RWPE1 (cell line): ENCODE data around the gene KMT2B.

Experiments used
- CTCF ChIA-PET: fragments of 350-600 bp; sonication (Branson Sonifier 250); formaldehyde crosslinking; extraction: SDS; loops from one replicate; lab custom pipeline; 2021; lab: Yijun Ruan, JAX
- POLR2A ChIA-PET: fragments of 400-600 bp; formaldehyde crosslinking; extraction: SDS; loops from one replicate; lab custom pipeline; 2020; ENCODE audit warnings: antibody characterized with exemption; ENCODE audit not compliant: low non-redundant PET; lab: Yijun Ruan, JAX
- DNase-seq: peaks from one replicate; pipeline ENCODE4 v3.0.0; 2012; ENCODE audit warnings: low spot score
- H3K27ac ChIP-seq: fragments of 450-650 bp; 2 replicates; pipeline ENCODE4 v1.5.1; 2017
- CTCF ChIP-seq: fragments of 450-650 bp; conservative IDR thresholded peaks from 2 replicates; pipeline ENCODE4 v1.5.1; 2017; ENCODE audit warnings: low read depth, mild to moderate bottlenecking

Gene KMT2B

GRCh38 chr19:35748106-35749020, 30.6 kb downstream of the KMT2B start, which contains the start of gene LIN37:
Gene LIN37, plus strand, starts transcription at chr19:35748576. Its CDS starts 149 bp downstream, at chr19:35748725.
- peak within 1 kb of the TSS; percentile 65 for H3K27ac ChIP-seq
- CTCF ChIA-PET = interaction anchor here (0.6 kb wide), 2 partner anchors 13 to 149 kb away, joined by 3 read pairs; no protein-coding TSS in a partner anchor

DNA sequence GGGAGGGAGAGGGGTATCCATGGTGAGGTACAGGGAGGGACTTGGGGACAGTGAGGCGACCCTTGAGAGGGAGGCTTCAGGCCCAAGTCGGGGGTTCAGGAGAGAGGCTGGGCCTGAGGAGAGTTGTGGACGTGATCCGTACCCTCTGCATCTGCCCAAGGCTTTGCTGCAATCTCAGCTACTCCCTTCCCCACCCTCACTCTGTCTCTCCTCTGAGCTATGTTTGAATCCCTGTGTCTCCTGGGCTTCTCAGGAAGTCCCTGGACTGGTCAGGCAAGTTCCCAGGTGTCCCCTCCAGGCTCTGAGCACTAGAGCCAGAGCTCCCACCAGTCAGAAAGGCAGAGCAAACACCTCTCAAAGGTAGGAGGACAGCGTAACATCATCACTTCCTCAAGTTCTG, 32.4 kb downstream of the KMT2B start:
- no peak for DNase-seq
- TF ChIP-seq CTCF = no peak
- ChIA-PET POLR2A (interaction anchor here (1.0 kb wide), 1 partner anchor 47 kb away, joined by 3 read pairs; no protein-coding TSS in a partner anchor), CTCF (no interaction called here)
- H3K27ac ChIP-seq = peak overlapping the region; percentile 31

More at GRCh38 chr19:35748106-35749020, 30.6 kb downstream of the KMT2B start, which contains the start of gene LIN37:
- DNase-seq = peak; percentile 99
- no peak for TF ChIP-seq CTCF
- POLR2A ChIA-PET = interaction anchor here (0.6 to 1.0 kb wide), 3 partner anchors 8 to 11 kb away, joined by 3 to 4 read pairs (median 3); partner anchors contain the start of gene HSPB6

- ChIA-PET CTCF (interaction anchor here (0.7 kb wide), 1 partner anchor 18 kb away, joined by 6 read pairs; no protein-coding TSS in a partner anchor), POLR2A (interaction anchor here (1.1 kb wide), 1 partner anchor 11 kb away, joined by 3 read pairs; no protein-coding TSS in a partner anchor)
- H3K27ac ChIP-seq = no peak overlapping the region; the same call in 1 of the 2 replicates
- no peak for TF ChIP-seq CTCF
- no peak for DNase-seq
Measured at GRCh38 chr19:35751839-35752745, 34.3 kb downstream of the KMT2B start.

GRCh38 chr19:35752746-35753350, 35.0 kb downstream of the KMT2B start:
- H3K27ac ChIP-seq = peak overlapping the region; percentile 98; the same call in 1 of the 2 replicates
- TF ChIP-seq CTCF = no peak
- ChIA-PET CTCF (interaction anchor here (0.6 to 0.7 kb wide), 2 partner anchors 11 to 19 kb away, joined by 4 to 6 read pairs; no protein-coding TSS in a partner anchor), POLR2A (no interaction called here)
- DNase-seq = no peak

DNA sequence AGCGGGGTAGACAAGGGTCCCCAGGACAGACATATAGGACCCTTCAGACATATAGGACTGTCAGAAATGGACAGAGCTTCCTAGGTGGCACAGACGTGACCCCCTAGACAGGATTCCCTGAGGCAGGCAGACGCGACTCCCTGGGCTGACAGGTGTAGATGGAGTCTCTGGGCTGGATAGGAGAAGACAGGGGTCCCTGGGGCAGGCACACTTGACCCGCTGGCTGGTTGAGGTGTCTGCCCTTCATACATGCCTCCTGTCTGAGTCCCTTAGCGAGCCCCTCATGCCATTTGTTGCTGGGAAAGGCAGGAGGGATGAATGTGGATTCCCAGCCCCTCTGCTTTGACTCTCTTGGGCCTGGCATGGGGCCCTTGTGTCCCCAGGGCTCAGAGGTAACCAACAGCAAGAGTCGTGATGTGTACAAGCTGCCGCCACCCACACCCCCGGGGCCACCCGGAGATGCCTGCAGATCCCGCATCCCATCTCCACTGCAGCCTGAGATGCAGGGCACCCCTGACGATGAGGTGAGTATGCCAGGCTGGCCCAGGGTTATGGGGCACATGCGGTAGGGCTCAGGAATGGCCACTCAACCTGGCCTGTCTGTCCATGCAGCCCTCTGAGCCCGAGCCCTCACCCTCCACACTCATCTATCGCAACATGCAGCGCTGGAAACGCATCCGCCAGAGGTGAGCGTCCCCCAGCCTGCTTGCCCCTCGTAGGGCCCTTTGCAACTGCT, 36.0 kb downstream of the KMT2B start:
- POLR2A ChIA-PET = no interaction called here
- H3K27ac ChIP-seq = peak overlapping the region; percentile 98
- TF ChIP-seq CTCF = no peak
- DNase-seq = no peak
- CTCF ChIA-PET = no interaction called here
